HepG2 (cell line): ENCODE results near the gene EIF4G2. TPM values are rescaled to one million over a fixed set of nuclear protein-coding genes. Genes with fewer than 3 reads are reported as not detected.

Source experiments
- ATAC-seq: fragments of 200-7000 bp; cut with Tn5 transposase; 3 replicates; pipeline ENCODE4 v1.9.1; 2020; ENCODE audit warnings: mild to moderate bottlenecking, moderate library complexity
- BruUV-seq: library from RNA; stranded (reverse); fragments of 400-500 nt; replicated peaks from 2 replicates; lab custom pipeline; 2021; lab: Mats Ljungman, UMichigan
- CTCF ChIA-PET: fragments of 300-600 bp; formaldehyde crosslinking; extraction: SDS; loops from one replicate; lab custom pipeline; 2021; ENCODE audit warnings: low total read pairs, inconsistent platforms, low intra/inter-chr PET ratio; lab: Yijun Ruan, JAX
- POLR2A ChIA-PET: fragments of 350-600 bp; sonication (Branson Sonifier 250); formaldehyde crosslinking; loops from one replicate; lab custom pipeline; 2020; ENCODE audit warnings: antibody characterized with exemption, inconsistent platforms; lab: Yijun Ruan, JAX
- DNase-seq: peaks from one replicate; pipeline ENCODE4 v3.0.0-alpha.2; 2015; ENCODE audit warnings: low spot score
- FAIRE-seq: peaks from 3 replicates; lab custom pipeline; 2011; peaks lifted over from hg19 to GRCh38; lab: Jason Lieb, UNC
- H2AFZ ChIP-seq: one replicate; pipeline ENCODE4 v1.6.1; 2011; ENCODE audit warnings: low read length, inconsistent platforms
- H3K27ac ChIP-seq: fragments of 300-600 bp; 3 replicates; pipeline ENCODE4 v1.8.0; 2011; ENCODE audit warnings: mixed run types, mild to moderate bottlenecking, mixed read lengths, low read length, inconsistent platforms; ENCODE audit not compliant: insufficient read depth; ENCODE audit errors: extremely low read length
- H3K27me3 ChIP-seq, 2 experiments: fragments of 200-600 bp in 1 of 2; 2 replicates in 1 of 2; 3 replicates in 1 of 2; pipeline versions ENCODE4 v1.6.0 to v1.8.0; 2011; ENCODE audit warnings: low read length in 2 of 2, mild to moderate bottlenecking in 2 of 2, moderate library complexity in 2 of 2, inconsistent platforms in 1 of 2; ENCODE audit not compliant: insufficient read depth in 2 of 2, control insufficient read depth in 1 of 2
- H3K36me3 ChIP-seq, 2 experiments: fragments of 200-600 bp in 1 of 2; replicated peaks in 1 of 2; 2 replicates in 1 of 2; 3 replicates in 1 of 2; pipeline versions ENCODE4 v1.5.1 to v1.8.0; 2011; ENCODE audit warnings: low read length in 2 of 2, inconsistent platforms in 1 of 2; ENCODE audit not compliant: insufficient read depth in 2 of 2, control insufficient read depth in 1 of 2
- H3K4me1 ChIP-seq: 2 replicates; pipeline ENCODE4 v1.5.1; 2012; ENCODE audit warnings: low read length, inconsistent platforms; ENCODE audit not compliant: insufficient read depth
- H3K4me2 ChIP-seq: 2 replicates; pipeline ENCODE4 v1.6.0; 2011; ENCODE audit warnings: low read depth, low read length, inconsistent platforms
- H3K4me3 ChIP-seq, 3 experiments: fragments of 200-600 bp in 1 of 3; sonication (generic), shearing (Covaris generic) in 1 of 3; replicated peaks in 1 of 3; 2 replicates each; pipeline ENCODE4 v1.5.1; 2011 to 2016; ENCODE audit warnings: low read length in 3 of 3, inconsistent platforms in 2 of 3, low read depth in 2 of 3, mild to moderate bottlenecking in 2 of 3, control low read depth in 1 of 3, mixed read lengths in 1 of 3; ENCODE audit not compliant: insufficient read depth in 1 of 3
- H3K79me2 ChIP-seq: one replicate; pipeline ENCODE4 v1.6.1; 2011; ENCODE audit warnings: low read length, inconsistent platforms; ENCODE audit not compliant: insufficient read depth
- H3K9ac ChIP-seq: 2 replicates; pipeline ENCODE4 v1.6.0; 2011; ENCODE audit warnings: mild to moderate bottlenecking, low read depth, low read length, inconsistent platforms; ENCODE audit not compliant: insufficient read depth
- H3K9me3 ChIP-seq: 2 replicates; pipeline ENCODE4 v1.5.1; 2012; ENCODE audit warnings: mild to moderate bottlenecking, low read length
- H4K20me1 ChIP-seq: 2 replicates; pipeline ENCODE4 v1.6.0; 2011; ENCODE audit warnings: inconsistent platforms, mild to moderate bottlenecking, low read length, moderate library complexity; ENCODE audit not compliant: insufficient read depth
- ATAD3A ChIP-seq: sonication (generic); formaldehyde crosslinking; IDR thresholded peaks from 2 replicates; pipeline ENCODE4 v1.4.0; 2020; ENCODE audit warnings: missing genetic modification reagents
- BORCS8-MEF2B ChIP-seq: sonication (generic); formaldehyde crosslinking; IDR thresholded peaks from 2 replicates; pipeline ENCODE4 v1.8.0; 2022; ENCODE audit warnings: mild to moderate bottlenecking, missing genetic modification reagents
- CAMTA2 ChIP-seq: sonication (generic); formaldehyde crosslinking; IDR thresholded peaks from 2 replicates; pipeline ENCODE4 v1.4.0; 2020; ENCODE audit warnings: mild to moderate bottlenecking, missing genetic modification reagents, borderline replicate concordance
- CENPT ChIP-seq: sonication (generic); formaldehyde crosslinking; IDR thresholded peaks from 2 replicates; pipeline ENCODE4 v1.8.0; 2022; ENCODE audit warnings: low read depth, mild to moderate bottlenecking, moderate library complexity, missing genetic modification reagents
- CREB1 ChIP-seq, 2 experiments: fragments of 450-650 bp in 1 of 2; IDR thresholded peaks; 2 replicates each; pipeline ENCODE4 v1.6.1; 2016 to 2017; ENCODE audit warnings: control low read depth in 1 of 2, mild to moderate bottlenecking in 1 of 2, missing compliant biosample characterization in 1 of 2, missing genetic modification characterization in 1 of 2
- EEA1 ChIP-seq: sonication (generic); formaldehyde crosslinking; IDR thresholded peaks from 2 replicates; pipeline ENCODE4 v1.5.1; 2020; ENCODE audit warnings: mild to moderate bottlenecking, missing genetic modification reagents, borderline replicate concordance
- GLMP ChIP-seq: sonication (generic); formaldehyde crosslinking; IDR thresholded peaks from 2 replicates; pipeline ENCODE4 v1.9.0; 2021; ENCODE audit warnings: missing genetic modification reagents, mild to moderate bottlenecking, borderline replicate concordance
- NONO ChIP-seq, 2 experiments: fragments of 450-650 bp in 1 of 2; sonication (generic) in 1 of 2; formaldehyde crosslinking in 1 of 2; IDR thresholded peaks in 1 of 2; conservative IDR thresholded peaks in 1 of 2; 2 replicates each; pipeline versions ENCODE4 v1.6.1 to v1.8.0; 2017 to 2022; ENCODE audit warnings: mild to moderate bottlenecking in 1 of 2, missing genetic modification reagents in 1 of 2, moderate library complexity in 1 of 2
- TCF7L2 ChIP-seq: IDR thresholded peaks from 2 replicates; pipeline ENCODE4 v1.6.1; 2011; ENCODE audit warnings: mild to moderate bottlenecking, low read depth, low read length, moderate library complexity
- ZKSCAN8 ChIP-seq: IDR thresholded peaks from 2 replicates; pipeline ENCODE4 v1.6.1; 2016; ENCODE audit warnings: borderline replicate concordance, missing genetic modification reagents, missing compliant biosample characterization
- ZNF207 ChIP-seq: fragments of 450-650 bp; IDR thresholded peaks from 2 replicates; pipeline ENCODE4 v1.6.1; 2016; ENCODE audit warnings: antibody characterized with exemption, borderline replicate concordance
- ZNF264 ChIP-seq: sonication (generic); formaldehyde crosslinking; IDR thresholded peaks from 2 replicates; pipeline ENCODE4 v1.4.0; 2020; ENCODE audit warnings: missing genetic modification reagents
- ZNF296 ChIP-seq: sonication (generic); formaldehyde crosslinking; conservative IDR thresholded peaks from 2 replicates; pipeline ENCODE4 v1.5.0; 2020; ENCODE audit warnings: mild to moderate bottlenecking, missing genetic modification reagents
- ZNF740 ChIP-seq: sonication (generic); formaldehyde crosslinking; IDR thresholded peaks from 2 replicates; pipeline ENCODE4 v1.4.0; 2020; ENCODE audit warnings: missing genetic modification reagents
- ZNF772 ChIP-seq: sonication (generic); formaldehyde crosslinking; IDR thresholded peaks from 2 replicates; pipeline ENCODE4 v1.5.0; 2020; ENCODE audit warnings: mild to moderate bottlenecking, missing genetic modification reagents
- in situ Hi-C: cut with HindIII; loops from 2 replicates; pipeline ENCODE4 v1.10.0; 2017; ENCODE audit warnings: low pct_unique_long_range_greater_than_20kb; ENCODE audit not compliant: extremely low pct_ligation_motif_present
- intact Hi-C: fragments of 100-400 bp; cut with micrococcal nuclease; formaldehyde crosslinking; loops from one replicate; pipeline ENCODE4 v1.10.0; 2022; ENCODE audit not compliant: unreplicated experiment
- polyA plus RNA-seq, 8 experiments: library from polyadenylated mRNA; depleted of rRNA in 3 of 8; stranded (reverse) in 7 of 8; unstranded in 1 of 8; fragments of >200 nt; fragmentation: Illumina TruSeq in 4 of 8; extraction: Trizol in 4 of 8; gene quantifications; 2 replicates each; pipeline versions ENCODE4 v1.2.1 to v1.2.3, GENCODE V29; 2011 to 2016; ENCODE audit warnings: low read depth in 4 of 8, missing spikeins in 1 of 8, mixed read lengths in 1 of 8; ENCODE audit not compliant: insufficient read depth in 1 of 8
- total RNA-seq, 5 experiments: library from RNA; depleted of rRNA; stranded (reverse); fragments of >200 nt; fragmentation: Illumina TruSeq; extraction: Trizol; gene quantifications; 2 replicates each; pipeline ENCODE4 v1.2.3, GENCODE V29; 2016; ENCODE audit warnings: low read depth in 1 of 5
- TF ChIP-seq, protein P1 (sequence below): sonication (generic); formaldehyde crosslinking; IDR thresholded peaks from 2 replicates; pipeline ENCODE4 v1.4.0; 2020; ENCODE audit warnings: missing genetic modification reagents, mild to moderate bottlenecking, borderline replicate concordance

The EIF4G2 gene
- total and polyA plus RNA-seq, 2 of the 13 experiments (the other 11 are each of a cell fraction or from before 2014, with no cell fraction given), result 362 to 546 TPM

GRCh38 chr11:10818594-10818993 is 9.9 kb upstream of the EIF4G2 start (continued):
- TF ChIP-seq ZNF740 (CRISPR knock-in tag) (no peak), CREB1 (IDR thresholded peaks at IDR 0.05) (no peak), CREB1 (CRISPR knock-in tag; IDR thresholded peaks at IDR 0.05) (no peak), NONO (IDR thresholded peaks at IDR 0.05) (no peak), NONO (CRISPR knock-in tag; conservative IDR thresholded peaks at IDR 0.05) (no peak), ATAD3A (CRISPR knock-in tag) (no peak)
- TF ChIP-seq, protein P1, sequence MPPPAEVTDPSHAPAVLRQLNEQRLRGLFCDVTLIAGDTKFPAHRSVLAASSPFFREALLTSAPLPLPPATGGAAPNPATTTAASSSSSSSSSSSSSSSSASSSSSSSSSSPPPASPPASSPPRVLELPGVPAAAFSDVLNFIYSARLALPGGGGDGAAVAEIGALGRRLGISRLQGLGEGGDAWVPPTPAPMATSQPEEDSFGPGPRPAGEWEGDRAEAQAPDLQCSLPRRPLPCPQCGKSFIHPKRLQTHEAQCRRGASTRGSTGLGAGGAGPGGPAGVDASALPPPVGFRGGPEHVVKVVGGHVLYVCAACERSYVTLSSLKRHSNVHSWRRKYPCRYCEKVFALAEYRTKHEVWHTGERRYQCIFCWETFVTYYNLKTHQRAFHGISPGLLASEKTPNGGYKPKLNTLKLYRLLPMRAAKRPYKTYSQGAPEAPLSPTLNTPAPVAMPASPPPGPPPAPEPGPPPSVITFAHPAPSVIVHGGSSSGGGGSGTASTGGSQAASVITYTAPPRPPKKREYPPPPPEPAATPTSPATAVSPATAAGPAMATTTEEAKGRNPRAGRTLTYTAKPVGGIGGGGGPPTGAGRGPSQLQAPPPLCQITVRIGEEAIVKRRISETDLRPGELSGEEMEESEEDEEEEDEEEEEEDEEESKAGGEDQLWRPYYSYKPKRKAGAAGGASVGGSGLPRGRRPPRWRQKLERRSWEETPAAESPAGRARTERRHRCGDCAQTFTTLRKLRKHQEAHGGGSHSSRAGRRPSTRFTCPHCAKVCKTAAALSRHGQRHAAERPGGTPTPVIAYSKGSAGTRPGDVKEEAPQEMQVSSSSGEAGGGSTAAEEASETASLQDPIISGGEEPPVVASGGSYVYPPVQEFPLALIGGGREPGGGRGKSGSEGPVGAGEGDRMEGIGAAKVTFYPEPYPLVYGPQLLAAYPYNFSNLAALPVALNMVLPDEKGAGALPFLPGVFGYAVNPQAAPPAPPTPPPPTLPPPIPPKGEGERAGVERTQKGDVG (CRISPR knock-in tag), result no peak
- TF ChIP-seq, all 625 proteins: peak for 0

GRCh38 chr11:10813945-10814344 is 5.2 kb upstream of the EIF4G2 start:
- Histone ChIP-seq H3K9me3 (no peaks in the 10 kb centered on the region), H3K4me1 (peaks cover 6% of the 10 kb centered on the region; the same call in 1 of the 2 replicates), H3K9ac (no peak overlapping the region), H3K36me3 (no peaks in the 10 kb centered on the region), H3K27me3 (no peaks in the 10 kb centered on the region; a peak in 2 of 5 replicates), H3K4me2 (no peak overlapping the region), H3K4me3 (no peak overlapping the region), H4K20me1 (no peaks in the 10 kb centered on the region), H3K79me2 (no peaks in the 10 kb centered on the region), H3K27ac (no peak overlapping the region), H2AFZ (no peak overlapping the region)
- CTCF ChIA-PET, result no interaction called here
- in situ Hi-C loops, result no loop called here
- TF ChIP-seq GLMP, result no peak
- no peak for TF ChIP-seq TCF7L2
- TF ChIP-seq ZNF296 (CRISPR knock-in tag), result no peak
- no peak for TF ChIP-seq ZNF207
- no peak for TF ChIP-seq CAMTA2 (CRISPR knock-in tag)
- TF ChIP-seq CENPT, result no peak
- TF ChIP-seq EEA1, result no peak
- no peak for TF ChIP-seq ZKSCAN8
- no peak for TF ChIP-seq ZNF772 (CRISPR knock-in tag)
- TF ChIP-seq BORCS8-MEF2B (CRISPR knock-in tag), result no peak
- TF ChIP-seq ZNF264, result no peak
- DNase-seq (no peak), FAIRE-seq (no peak), ATAC-seq (no peak)
- intact Hi-C loops, result no loop called here
- POLR2A ChIA-PET, result no interaction called here
- BruUV-seq, result no TSS peak
